Activated CD4-positive, alpha-beta memory T cell treated with anti-CD3 and anti-CD28 coated beads for 36 hours (primary cell): Measurements from ENCODE around the gene TMEM52. TPM values are rescaled to one million over a fixed set of nuclear protein-coding genes. Genes with fewer than 3 reads are reported as not detected.
A peak's percentile ranks its signal among the peaks of the same experiment; 100 is the strongest.

ENCODE experiments used
- CTCF ChIA-PET: fragments of 350-600 bp; sonication (Branson Sonifier 250); formaldehyde crosslinking; loops from one replicate; lab custom pipeline; 2021; ENCODE audit warnings: antibody characterized with exemption, inconsistent platforms; lab: Charles Lee
- POLR2A ChIA-PET: fragments of 350-600 bp; sonication (Branson Sonifier 250); formaldehyde crosslinking; loops from one replicate; lab custom pipeline; 2021; ENCODE audit warnings: antibody characterized with exemption; lab: Charles Lee
- DNase-seq: peaks from one replicate; pipeline ENCODE4 v3.0.0-alpha.2; 2020
- H3K27ac Mint-ChIP-seq: one replicate; pipeline ENCODE4 v1.8.0; 2021; ENCODE audit warnings: mixed read lengths
- H3K27me3 Mint-ChIP-seq: one replicate; pipeline ENCODE4 v1.8.0; 2021; ENCODE audit warnings: mixed read lengths
- H3K36me3 Mint-ChIP-seq: one replicate; pipeline ENCODE4 v1.8.0; 2021; ENCODE audit warnings: mixed read lengths
- H3K4me1 Mint-ChIP-seq: one replicate; pipeline ENCODE4 v1.8.0; 2021; ENCODE audit warnings: low read depth, mixed read lengths
- H3K4me3 Mint-ChIP-seq: one replicate; pipeline ENCODE4 v1.8.0; 2021; ENCODE audit warnings: mild to moderate bottlenecking, mixed read lengths
- H3K9me3 Mint-ChIP-seq: one replicate; pipeline ENCODE4 v1.8.0; 2021; ENCODE audit warnings: mixed read lengths
- intact Hi-C: fragments of 100-400 bp; cut with micrococcal nuclease; formaldehyde crosslinking; loops from one replicate; pipeline ENCODE4 v1.15.1; 2023
- total RNA-seq, 2 experiments: library from RNA; stranded (reverse); gene quantifications; one replicate each; pipeline ENCODE4 v1.2.3, GENCODE V29; 2021

Gene TMEM52
- total RNA-seq = under 1 TPM; 0.33 to 0.34 TPM

DNA sequence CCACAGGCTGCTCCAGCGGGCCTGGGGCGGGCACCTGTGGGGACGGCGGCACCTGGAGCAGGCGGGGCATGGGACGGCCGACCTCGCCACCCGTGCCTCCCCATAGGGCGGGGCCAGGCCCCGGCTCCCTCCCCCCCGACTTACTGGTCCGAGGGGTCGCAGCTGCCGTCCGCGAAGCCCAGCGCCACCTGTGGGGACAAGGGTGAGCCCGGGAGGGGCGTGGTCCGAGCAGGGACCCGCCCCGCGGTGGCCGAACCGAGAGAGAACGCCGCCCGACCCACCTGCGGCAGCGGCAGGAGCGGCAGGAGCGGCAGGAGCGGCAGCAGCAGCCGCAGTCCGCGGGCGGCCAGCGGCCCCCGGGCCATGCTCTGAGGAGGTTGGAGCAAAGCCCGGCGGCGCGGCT is at the start of gene TMEM52:
Gene TMEM52 (minus strand): TSS at position 379 of the 403 bp plus-strand sequence. CDS start 14 bp downstream, at position 365.
- peaks cover 1% of the 10 kb centered on the region for H3K27me3 Mint-ChIP-seq
- no peak for DNase-seq
- ChIA-PET POLR2A (no interaction called here), CTCF (no interaction called here)
- intact Hi-C loops = loop anchor here (1.0 to 10.0 kb wide), 5 partner anchors 10 to 608 kb away; partner anchors contain the start of genes PANK4 and PEX10
- no peaks in the 10 kb centered on the region for H3K36me3 Mint-ChIP-seq
- no peaks in the 10 kb centered on the region for H3K9me3 Mint-ChIP-seq
- no peak within 1 kb of the TSS for H3K27ac Mint-ChIP-seq
- H3K4me3 Mint-ChIP-seq = peak within 1 kb of the TSS; percentile 62
- peaks cover 2% of the 10 kb centered on the region for H3K4me1 Mint-ChIP-seq

DNA sequence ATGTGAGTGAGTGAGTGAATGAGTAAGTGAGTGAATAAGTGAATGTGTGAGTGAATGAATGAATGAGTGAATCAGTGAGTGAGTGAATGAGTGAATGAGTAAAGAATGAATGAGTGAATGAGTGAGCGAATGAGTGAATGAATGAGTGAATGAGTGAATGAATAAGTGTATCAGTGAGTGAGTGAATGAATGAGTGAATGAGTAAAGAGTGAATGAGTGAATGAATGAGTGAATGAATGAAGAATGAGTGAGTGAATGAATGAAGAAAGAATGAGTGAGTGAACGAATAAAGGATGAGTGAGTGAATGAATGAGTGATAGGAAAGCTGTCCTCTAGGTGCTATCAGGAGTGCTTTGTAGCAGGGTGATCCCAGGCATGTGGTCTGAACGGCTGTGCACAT is 48.8 kb upstream of the TMEM52 start:
- no peak overlapping the region for H3K27ac Mint-ChIP-seq
- intact Hi-C loops = no loop called here
- H3K4me3 Mint-ChIP-seq = no peak overlapping the region
- no peak for DNase-seq
- peaks cover 7% of the 10 kb centered on the region for H3K9me3 Mint-ChIP-seq
- POLR2A ChIA-PET = no interaction called here
- H3K27me3 Mint-ChIP-seq = peaks cover 2% of the 10 kb centered on the region
- no peaks in the 10 kb centered on the region for H3K4me1 Mint-ChIP-seq
- no peaks in the 10 kb centered on the region for H3K36me3 Mint-ChIP-seq
- CTCF ChIA-PET = no interaction called here

DNA sequence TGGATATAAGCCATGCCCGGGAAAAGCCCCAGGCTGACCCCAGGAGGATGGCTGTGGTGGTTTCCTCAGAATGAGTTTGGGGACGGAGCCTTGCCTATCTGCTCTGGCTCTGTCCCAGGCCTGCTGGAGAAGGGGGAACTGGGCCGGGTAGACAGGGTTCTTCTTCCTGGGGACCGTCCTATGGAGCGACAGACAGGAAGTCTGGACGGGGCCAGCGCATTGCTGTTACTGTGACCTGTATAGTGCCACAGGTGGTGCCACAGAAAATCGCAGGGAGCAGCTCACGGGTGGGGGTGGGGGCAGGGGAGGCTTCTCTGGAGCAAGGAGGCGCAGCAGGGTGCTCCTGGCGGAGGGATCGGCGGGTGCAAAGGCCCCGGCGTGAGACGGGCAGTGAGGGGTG is 48.1 kb upstream of the TMEM52 start:
- Mint-ChIP-seq H3K4me1 (no peaks in the 10 kb centered on the region), H3K36me3 (no peaks in the 10 kb centered on the region), H3K27ac (no peak overlapping the region), H3K4me3 (no peak overlapping the region), H3K27me3 (peaks cover 2% of the 10 kb centered on the region), H3K9me3 (peaks cover 7% of the 10 kb centered on the region)
- intact Hi-C loops = no loop called here
- ChIA-PET POLR2A (no interaction called here), CTCF (no interaction called here)
- DNase-seq = no peak

DNA sequence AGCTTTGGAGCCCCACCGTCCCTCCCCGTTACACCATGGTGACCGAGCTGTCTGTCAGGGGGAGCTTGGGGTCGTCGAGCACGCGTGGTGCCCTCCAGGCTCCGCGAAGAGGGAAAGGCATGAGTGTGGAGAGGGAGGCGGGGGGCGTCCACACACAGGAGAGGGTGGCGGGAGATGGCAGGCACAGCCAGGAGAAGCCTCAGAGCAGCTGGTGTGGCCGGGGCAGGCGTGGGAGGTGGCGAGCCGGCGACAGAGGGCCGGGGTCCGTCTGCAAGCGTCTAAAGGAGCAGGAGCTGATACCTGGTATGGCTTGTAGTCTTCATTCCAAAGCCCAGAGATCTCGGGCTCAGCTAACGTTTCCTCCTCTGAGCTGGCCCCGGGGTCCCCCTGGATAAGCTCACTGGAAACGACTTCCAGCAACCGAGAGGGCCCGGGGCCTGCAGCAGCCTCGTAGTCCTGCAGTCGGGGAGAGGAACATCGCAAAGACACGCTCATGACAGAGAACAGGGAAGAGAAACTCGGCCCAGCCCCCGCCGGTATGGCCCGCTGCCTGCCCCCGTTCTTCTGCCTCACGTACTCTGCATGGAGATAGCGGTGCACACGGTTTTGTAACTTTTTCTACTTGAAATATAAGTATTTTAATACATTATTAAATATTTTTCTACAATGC is 47.1 kb upstream of the TMEM52 start:
- Mint-ChIP-seq H3K36me3 (no peaks in the 10 kb centered on the region), H3K27me3 (peaks cover 4% of the 10 kb centered on the region), H3K4me1 (no peaks in the 10 kb centered on the region), H3K4me3 (no peak overlapping the region), H3K27ac (no peak overlapping the region), H3K9me3 (peaks cover 6% of the 10 kb centered on the region)
- no peak for DNase-seq
- intact Hi-C loops = no loop called here
- ChIA-PET POLR2A (no interaction called here), CTCF (interaction anchor here (0.7 to 0.9 kb wide), 2 partner anchors 78 to 208 kb away, joined by 3 read pairs; no protein-coding TSS in a partner anchor)

DNA sequence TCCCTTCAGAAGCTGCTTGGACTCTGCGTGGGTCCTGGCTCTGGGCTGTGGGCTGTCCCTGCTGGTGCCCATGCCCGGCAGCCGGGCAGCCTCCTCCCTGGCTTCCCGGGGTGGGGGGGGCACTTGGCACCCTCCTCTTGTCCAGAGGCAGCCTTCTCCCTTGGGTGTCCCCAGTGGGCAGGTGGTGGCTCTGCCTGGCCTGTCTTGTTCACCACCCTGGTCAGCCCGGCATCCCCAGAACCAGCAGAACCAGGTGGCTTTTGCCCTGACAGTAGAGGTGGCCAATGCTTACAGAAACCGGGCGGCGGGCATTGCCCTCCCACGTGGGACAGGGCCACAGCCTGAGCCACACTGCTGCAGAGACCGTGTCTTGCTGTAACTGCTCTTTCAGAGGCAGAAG is 46.5 kb upstream of the TMEM52 start:
- no peaks in the 10 kb centered on the region for H3K9me3 Mint-ChIP-seq
- POLR2A ChIA-PET = no interaction called here
- intact Hi-C loops = no loop called here
- no peak overlapping the region for H3K27ac Mint-ChIP-seq
- no peaks in the 10 kb centered on the region for H3K36me3 Mint-ChIP-seq
- CTCF ChIA-PET = interaction anchor here (0.9 kb wide), 1 partner anchor 79 kb away, joined by 4 read pairs; no protein-coding TSS in a partner anchor
- DNase-seq = no peak
- no peaks in the 10 kb centered on the region for H3K4me1 Mint-ChIP-seq
- H3K4me3 Mint-ChIP-seq = no peak overlapping the region
- H3K27me3 Mint-ChIP-seq = peaks cover 10% of the 10 kb centered on the region

DNA sequence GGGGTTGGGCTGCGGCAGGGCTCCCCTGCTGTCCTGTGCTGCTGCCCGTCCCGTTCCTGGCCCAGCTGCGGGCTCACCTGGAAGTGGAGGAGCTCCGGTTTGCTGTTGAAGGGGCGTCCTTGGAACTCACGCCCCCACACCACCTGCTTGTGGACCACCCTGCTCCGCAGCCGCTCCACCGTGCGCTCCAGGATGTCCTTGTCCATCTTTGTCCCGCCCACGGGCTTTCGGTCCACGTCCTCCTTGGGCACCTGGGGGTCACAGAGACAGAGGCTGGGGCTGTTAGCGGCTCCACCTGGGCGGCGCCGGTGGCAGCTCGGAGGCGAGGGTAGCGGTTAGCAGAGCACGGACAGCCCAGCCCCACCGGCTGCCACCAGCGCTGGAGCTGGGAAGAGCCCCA is 45.7 kb upstream of the TMEM52 start:
- intact Hi-C loops = no loop called here
- Mint-ChIP-seq H3K4me1 (no peaks in the 10 kb centered on the region), H3K27me3 (peaks cover 13% of the 10 kb centered on the region), H3K4me3 (no peak overlapping the region), H3K36me3 (no peaks in the 10 kb centered on the region), H3K27ac (no peak overlapping the region), H3K9me3 (no peaks in the 10 kb centered on the region)
- POLR2A ChIA-PET = no interaction called here
- no peak for DNase-seq
- CTCF ChIA-PET = interaction anchor here (0.9 kb wide), 1 partner anchor 80 kb away, joined by 4 read pairs; no protein-coding TSS in a partner anchor

DNA sequence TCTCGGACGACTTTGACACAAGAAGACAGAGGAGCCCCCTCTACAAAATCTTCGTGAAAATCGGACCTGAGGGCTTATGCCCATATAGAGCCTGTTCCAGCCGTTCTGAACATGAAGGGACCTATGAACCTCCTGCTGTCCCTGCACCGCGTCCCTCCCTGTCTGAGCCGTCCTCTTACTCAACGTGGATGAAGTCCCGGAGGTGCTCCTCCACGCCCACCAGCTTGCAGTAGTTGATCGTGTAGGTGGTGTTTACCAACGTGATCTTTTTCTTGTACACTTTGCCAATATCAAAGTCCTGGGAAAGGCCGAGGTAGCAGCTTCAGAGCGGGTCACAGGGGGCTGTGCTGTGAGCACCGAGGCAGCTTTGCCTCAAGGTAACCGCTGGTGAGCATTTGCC is 44.5 kb upstream of the TMEM52 start:
- no peak overlapping the region for H3K4me3 Mint-ChIP-seq
- no peak overlapping the region for H3K27ac Mint-ChIP-seq
- CTCF ChIA-PET = no interaction called here
- DNase-seq = no peak
- H3K27me3 Mint-ChIP-seq = peaks cover 19% of the 10 kb centered on the region
- POLR2A ChIA-PET = no interaction called here
- intact Hi-C loops = no loop called here
- H3K4me1 Mint-ChIP-seq = peaks cover 3% of the 10 kb centered on the region
- no peaks in the 10 kb centered on the region for H3K36me3 Mint-ChIP-seq
- no peaks in the 10 kb centered on the region for H3K9me3 Mint-ChIP-seq

DNA sequence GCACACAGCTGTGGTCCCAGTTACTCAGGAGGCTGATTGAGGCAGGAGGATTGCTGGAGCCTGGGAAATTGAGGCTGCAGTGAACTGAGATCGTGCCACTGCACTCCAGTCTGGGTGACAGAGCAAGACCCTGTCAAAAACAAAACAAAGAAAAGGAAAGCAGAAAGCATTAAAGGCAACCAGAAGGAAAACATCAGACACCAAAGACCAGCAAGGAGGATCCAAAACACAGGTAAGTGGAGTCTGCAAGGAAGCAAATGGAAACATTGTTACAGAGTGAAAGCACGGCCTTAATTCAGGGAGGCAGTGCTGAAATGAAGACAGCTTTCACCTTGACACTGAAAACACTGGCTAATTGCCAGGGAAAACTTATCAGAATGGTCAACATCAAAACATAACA is 43.7 kb upstream of the TMEM52 start:
- Mint-ChIP-seq H3K27me3 (peaks cover 25% of the 10 kb centered on the region), H3K9me3 (no peaks in the 10 kb centered on the region), H3K4me1 (peaks cover 3% of the 10 kb centered on the region), H3K36me3 (no peaks in the 10 kb centered on the region), H3K27ac (no peak overlapping the region), H3K4me3 (no peak overlapping the region)
- intact Hi-C loops = no loop called here
- no peak for DNase-seq
- ChIA-PET CTCF (no interaction called here), POLR2A (no interaction called here)

DNA sequence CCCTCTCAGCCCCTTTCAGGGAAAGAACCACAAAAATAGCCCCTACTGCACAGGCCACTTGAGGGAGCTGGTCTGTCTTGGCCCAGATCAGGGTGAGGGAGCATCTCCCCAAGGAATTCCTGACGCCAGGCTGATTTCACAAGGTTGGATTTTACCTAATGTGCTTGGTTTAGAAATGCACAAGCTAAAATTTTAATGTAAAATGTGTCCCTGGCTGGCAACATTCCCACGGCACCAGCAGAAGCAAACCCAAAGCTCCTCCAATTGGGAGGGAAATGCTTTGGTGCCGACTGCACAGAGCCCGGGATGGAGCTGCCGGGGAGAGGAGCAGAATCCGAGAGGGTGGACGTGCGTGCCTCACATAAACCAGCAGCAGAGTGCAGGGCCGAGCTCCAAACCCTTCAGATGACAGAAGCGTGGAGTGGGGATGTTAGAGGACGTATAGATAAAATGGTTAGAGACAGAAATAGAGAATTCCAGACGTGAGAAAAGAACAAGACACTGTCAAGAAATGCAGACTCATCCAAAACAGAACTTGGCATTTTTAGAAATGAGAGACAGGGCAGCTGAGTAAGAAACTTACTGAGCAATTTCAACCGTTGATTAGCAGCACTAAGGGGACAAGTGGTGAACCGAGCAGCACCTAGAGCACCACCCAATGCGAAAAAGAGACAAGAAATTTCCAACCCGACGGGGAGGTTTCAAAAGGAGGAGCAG is 41.6 kb upstream of the TMEM52 start:
- H3K36me3 Mint-ChIP-seq = no peaks in the 10 kb centered on the region
- CTCF ChIA-PET = interaction anchor here (1.0 to 4.1 kb wide), 6 partner anchors 9 to 93 kb away, joined by 3 to 59 read pairs (median 3); no protein-coding TSS in a partner anchor
- H3K27ac Mint-ChIP-seq = no peak overlapping the region
- no peak overlapping the region for H3K4me3 Mint-ChIP-seq
- intact Hi-C loops = loop anchor here (2.0 kb wide), 1 partner anchor 84 kb away; no protein-coding TSS in a partner anchor
- DNase-seq = no peak
- POLR2A ChIA-PET = no interaction called here
- no peaks in the 10 kb centered on the region for H3K9me3 Mint-ChIP-seq
- peaks cover 25% of the 10 kb centered on the region for H3K27me3 Mint-ChIP-seq
- peaks cover 3% of the 10 kb centered on the region for H3K4me1 Mint-ChIP-seq

DNA sequence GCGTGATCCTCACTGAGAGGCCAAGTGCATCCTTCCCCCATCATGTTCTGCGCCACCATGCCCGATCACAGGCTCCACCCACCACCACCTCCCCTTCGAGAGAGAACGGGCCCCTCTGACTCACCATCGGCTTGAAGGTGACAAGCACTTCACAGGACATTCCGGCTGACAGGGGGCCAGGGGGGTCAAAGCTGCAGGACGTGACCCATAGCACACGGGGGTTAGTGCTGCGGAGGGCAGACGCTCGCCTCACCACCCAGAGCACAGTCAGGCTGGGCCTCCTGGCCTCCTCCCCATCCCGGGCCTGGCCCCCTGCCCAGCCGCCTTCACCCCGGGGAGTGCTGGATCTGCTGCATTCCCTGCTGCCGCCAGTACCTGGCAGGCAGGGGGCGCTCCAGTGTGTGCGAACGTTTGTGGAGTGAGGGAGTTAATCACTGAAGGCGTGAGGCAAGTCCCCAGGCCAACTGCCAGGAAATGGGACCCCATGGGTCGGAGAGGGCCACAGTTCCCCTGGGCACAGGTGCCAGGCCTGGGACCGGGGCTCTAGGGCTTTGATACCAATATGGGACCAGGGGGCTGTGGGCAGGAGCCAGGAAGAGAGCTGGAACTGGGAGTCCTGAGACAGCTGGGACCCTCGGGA is 40.9 kb upstream of the TMEM52 start:
- ChIA-PET POLR2A (no interaction called here), CTCF (interaction anchor here (0.8 to 4.1 kb wide), 6 partner anchors 9 to 93 kb away, joined by 3 to 59 read pairs (median 3); no protein-coding TSS in a partner anchor)
- DNase-seq = peak; percentile 85
- peaks cover 25% of the 10 kb centered on the region for H3K27me3 Mint-ChIP-seq
- H3K36me3 Mint-ChIP-seq = no peaks in the 10 kb centered on the region
- H3K4me1 Mint-ChIP-seq = peaks cover 4% of the 10 kb centered on the region
- no peak overlapping the region for H3K4me3 Mint-ChIP-seq
- intact Hi-C loops = loop anchor here (2.0 kb wide), 1 partner anchor 85 kb away; no protein-coding TSS in a partner anchor
- H3K9me3 Mint-ChIP-seq = peaks cover under 1% of the 10 kb centered on the region
- H3K27ac Mint-ChIP-seq = no peak overlapping the region

DNA sequence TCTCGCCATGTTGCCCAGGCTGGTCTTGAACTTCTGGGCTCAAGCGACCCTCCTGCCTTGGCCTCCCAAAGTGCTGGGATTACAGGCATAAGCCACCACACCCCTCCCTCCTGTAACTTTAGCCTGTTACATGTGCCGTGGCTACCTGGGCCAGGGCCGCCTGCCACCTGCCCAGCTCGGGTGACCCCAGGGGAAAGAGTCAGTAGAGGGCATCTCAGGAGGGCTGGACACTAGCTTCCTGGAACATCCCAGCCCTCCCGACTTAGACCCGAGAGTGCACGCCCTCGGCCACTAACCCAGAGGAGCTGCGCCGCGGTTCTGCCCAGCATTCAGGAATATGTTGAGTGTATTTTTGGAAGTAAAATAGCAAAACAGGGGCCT is 40.4 kb upstream of the TMEM52 start:
- Mint-ChIP-seq H3K4me1 (peaks cover 5% of the 10 kb centered on the region), H3K27ac (no peak overlapping the region), H3K36me3 (no peaks in the 10 kb centered on the region), H3K4me3 (no peak overlapping the region), H3K9me3 (peaks cover 2% of the 10 kb centered on the region), H3K27me3 (peaks cover 25% of the 10 kb centered on the region)
- no peak for DNase-seq
- intact Hi-C loops = no loop called here
- CTCF ChIA-PET = interaction anchor here (0.8 to 4.1 kb wide), 3 partner anchors 16 to 94 kb away, joined by 3 to 59 read pairs (median 3); no protein-coding TSS in a partner anchor
- POLR2A ChIA-PET = no interaction called here

DNA sequence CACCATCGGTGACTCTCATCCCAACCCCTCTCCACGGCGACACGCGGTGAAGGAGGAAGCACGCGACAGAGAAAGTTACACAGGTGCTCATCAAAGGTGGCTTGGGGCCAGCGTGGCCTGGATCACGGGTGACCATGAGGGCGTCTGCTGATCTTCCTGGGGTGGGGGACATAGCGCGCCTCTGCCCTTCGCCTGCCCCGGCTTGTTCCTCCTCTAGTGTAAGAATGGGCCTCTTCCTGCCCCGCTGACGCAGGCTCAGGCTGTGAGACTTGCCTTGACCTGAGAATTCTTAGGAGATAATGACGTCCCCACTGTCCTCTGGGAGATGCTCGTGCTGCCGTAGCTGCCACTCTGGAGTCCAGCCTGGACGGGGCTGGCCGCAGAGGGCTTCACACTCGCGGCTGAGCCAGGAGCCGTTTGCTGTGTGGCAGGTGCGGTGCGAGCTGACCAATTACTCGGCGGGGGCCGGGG is 39.0 kb upstream of the TMEM52 start:
- peaks cover 2% of the 10 kb centered on the region for H3K9me3 Mint-ChIP-seq
- intact Hi-C loops = no loop called here
- POLR2A ChIA-PET = no interaction called here
- no peak for DNase-seq
- H3K4me3 Mint-ChIP-seq = no peak overlapping the region
- H3K36me3 Mint-ChIP-seq = no peaks in the 10 kb centered on the region
- H3K4me1 Mint-ChIP-seq = peaks cover 5% of the 10 kb centered on the region
- CTCF ChIA-PET = interaction anchor here (4.1 kb wide), 1 partner anchor 86 kb away, joined by 59 read pairs; no protein-coding TSS in a partner anchor
- no peak overlapping the region for H3K27ac Mint-ChIP-seq
- H3K27me3 Mint-ChIP-seq = peaks cover 23% of the 10 kb centered on the region
